Measurements from ENCODE around the gene CCDC159. TPM values are rescaled to one million over a fixed set of nuclear protein-coding genes. Genes with fewer than 3 reads are reported as not detected.

The CCDC159 gene
- total and polyA plus RNA-seq, 2 of the 13 experiments (the other 11 are each of a cell fraction or from before 2014, with no cell fraction given): 1.7 to 6.3 TPM

GRCh38 chr19:11375143-11375948 lies 29.0 kb downstream of the CCDC159 start (continued):
- TF ChIP-seq ZFP91 (CRISPR knock-in tag; IDR thresholded peaks at IDR 0.05; ENCODE audit: borderline replicate concordance) (no peak), CBX2 (IDR thresholded peaks at IDR 0.05; ENCODE audit: low read depth, low read length) (no peak), CBX2 (CRISPR knock-in tag; IDR thresholded peaks at IDR 0.05; ENCODE audit: low read depth) (no peak), BORCS8-MEF2B (CRISPR knock-in tag; IDR thresholded peaks at IDR 0.05) (no peak), WIZ (CRISPR knock-in tag; IDR thresholded peaks at IDR 0.05) (0 out of 2 replicates have a peak, but pooled peaks have one; percentile 52), ZBED4 (CRISPR knock-in tag; IDR thresholded peaks at IDR 0.05; ENCODE audit: borderline replicate concordance) (peak; percentile 52; the same call in 1 of the 2 replicates), ZFP1 (CRISPR knock-in tag; IDR thresholded peaks at IDR 0.05) (no peak), SKIL (CRISPR knock-in tag; IDR thresholded peaks at IDR 0.05; ENCODE audit: borderline replicate concordance) (no peak), BRCA1 (CRISPR knock-in tag; IDR thresholded peaks at IDR 0.05) (no peak), TEAD3 (CRISPR knock-in tag; optimal IDR thresholded peaks at IDR 0.05; ENCODE audit: borderline replicate concordance) (peak; percentile 19), ZFP37 (CRISPR knock-in tag; IDR thresholded peaks at IDR 0.05; ENCODE audit: borderline replicate concordance) (no peak; the same call in 1 of the 2 replicates), FOSL1 (CRISPR knock-in tag; IDR thresholded peaks at IDR 0.05; ENCODE audit: borderline replicate concordance) (no peak), TAF15 (IDR thresholded peaks at IDR 0.05; ENCODE audit: low read depth, low read length, poor library complexity, severe bottlenecking) (no peak), KDM5B (CRISPR knock-in tag; IDR thresholded peaks at IDR 0.05; ENCODE audit: borderline replicate concordance) (0 out of 2 replicates have a peak, but pooled peaks have one; percentile 33), ZKSCAN8 (CRISPR knock-in tag; IDR thresholded peaks at IDR 0.05; ENCODE audit: borderline replicate concordance) (no peak), ZBTB39 (CRISPR knock-in tag; IDR thresholded peaks at IDR 0.05) (no peak), ZNF292 (CRISPR knock-in tag; IDR thresholded peaks at IDR 0.05; ENCODE audit: borderline replicate concordance, low read depth) (no peak), FOXA1 (IDR thresholded peaks at IDR 0.05) (no peak), FOXA1 (CRISPR knock-in tag; IDR thresholded peaks at IDR 0.05) (peak; percentile 32; the same call in 1 of the 2 replicates), CCDC6 (CRISPR knock-in tag; IDR thresholded peaks at IDR 0.05) (0 out of 2 replicates have a peak, but pooled peaks have one; percentile 51)
